ENCODE data around the gene RABEP1.

Gene RABEP1

DNA sequence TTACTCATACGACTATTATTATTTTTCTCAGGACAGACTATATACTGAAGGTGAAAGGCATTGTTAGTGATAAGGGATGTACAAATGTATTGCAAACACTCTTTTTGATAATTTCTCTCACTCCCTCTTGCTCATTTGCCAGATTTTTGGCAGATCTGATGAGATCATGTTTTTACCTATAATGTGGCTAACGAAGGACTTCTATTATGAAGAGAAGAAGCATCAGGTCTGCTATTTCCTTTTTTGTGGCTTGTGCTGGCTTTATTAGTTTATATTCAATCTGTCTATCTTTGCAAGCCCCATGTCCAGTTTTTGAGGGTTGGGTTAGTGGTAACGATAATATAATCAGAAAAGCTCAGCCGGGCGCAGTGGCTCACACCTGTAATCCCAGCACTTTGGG is 25.0 kb upstream of the RABEP1 start:
- DNase-seq (ENCODE audit: insufficient read length, low spot score): no peak
- TF ChIP-seq, protein P1, sequence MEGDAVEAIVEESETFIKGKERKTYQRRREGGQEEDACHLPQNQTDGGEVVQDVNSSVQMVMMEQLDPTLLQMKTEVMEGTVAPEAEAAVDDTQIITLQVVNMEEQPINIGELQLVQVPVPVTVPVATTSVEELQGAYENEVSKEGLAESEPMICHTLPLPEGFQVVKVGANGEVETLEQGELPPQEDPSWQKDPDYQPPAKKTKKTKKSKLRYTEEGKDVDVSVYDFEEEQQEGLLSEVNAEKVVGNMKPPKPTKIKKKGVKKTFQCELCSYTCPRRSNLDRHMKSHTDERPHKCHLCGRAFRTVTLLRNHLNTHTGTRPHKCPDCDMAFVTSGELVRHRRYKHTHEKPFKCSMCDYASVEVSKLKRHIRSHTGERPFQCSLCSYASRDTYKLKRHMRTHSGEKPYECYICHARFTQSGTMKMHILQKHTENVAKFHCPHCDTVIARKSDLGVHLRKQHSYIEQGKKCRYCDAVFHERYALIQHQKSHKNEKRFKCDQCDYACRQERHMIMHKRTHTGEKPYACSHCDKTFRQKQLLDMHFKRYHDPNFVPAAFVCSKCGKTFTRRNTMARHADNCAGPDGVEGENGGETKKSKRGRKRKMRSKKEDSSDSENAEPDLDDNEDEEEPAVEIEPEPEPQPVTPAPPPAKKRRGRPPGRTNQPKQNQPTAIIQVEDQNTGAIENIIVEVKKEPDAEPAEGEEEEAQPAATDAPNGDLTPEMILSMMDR (IDR thresholded peaks at IDR 0.05; ENCODE audit: insufficient read depth, missing control alignments): no peak
- no peak for FAIRE-seq

DNA sequence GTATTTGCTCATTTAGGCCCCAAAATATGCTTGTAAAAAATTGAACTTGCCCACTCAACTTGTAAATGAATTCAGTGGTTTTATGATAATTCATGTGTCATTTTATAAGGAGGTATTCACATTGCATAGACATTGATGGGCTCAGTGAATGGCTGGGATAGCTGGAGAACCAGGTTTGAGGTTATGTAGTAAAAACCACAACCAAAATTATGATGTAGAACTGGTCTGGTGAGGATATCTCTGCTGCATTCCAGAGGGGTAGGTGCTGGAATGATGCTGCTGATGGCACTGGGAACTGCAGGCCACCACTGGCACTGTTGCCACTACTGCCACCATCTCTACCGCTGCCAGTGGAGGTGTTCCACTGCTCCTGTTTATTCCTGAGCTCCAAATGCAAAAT is 21.5 kb upstream of the RABEP1 start:
- no peak for FAIRE-seq
- no peak for DNase-seq (ENCODE audit: insufficient read length, low spot score)
- TF ChIP-seq, protein P1 (IDR thresholded peaks at IDR 0.05; ENCODE audit: insufficient read depth, missing control alignments): no peak

DNA sequence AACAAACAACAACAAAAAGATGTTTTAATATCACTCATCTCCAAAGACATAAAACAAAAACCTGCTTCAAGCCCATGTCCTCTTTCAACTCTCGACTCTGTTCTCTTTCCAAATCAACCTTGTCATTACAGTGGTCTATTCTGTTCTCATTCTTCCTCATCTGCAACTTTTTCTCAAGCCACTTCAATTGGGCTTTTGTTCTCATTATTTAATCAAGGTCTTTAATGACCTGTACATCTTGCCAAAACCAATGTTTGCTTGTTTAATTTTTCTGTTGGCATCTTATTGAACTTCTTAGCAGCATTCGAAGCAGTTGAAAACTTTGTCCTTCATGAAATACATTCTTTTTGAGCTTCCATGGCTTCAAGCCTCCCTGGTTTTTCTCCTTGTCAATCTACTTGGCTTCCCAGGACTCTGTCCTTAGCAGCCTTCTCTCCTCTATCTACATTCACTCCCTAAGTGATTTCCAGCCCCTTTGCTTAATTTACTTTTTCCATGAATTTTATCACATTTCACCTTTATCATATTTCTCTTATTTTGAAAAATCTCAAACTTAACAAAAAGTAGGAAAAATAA is 19.6 kb upstream of the RABEP1 start:
- TF ChIP-seq, protein P1 (IDR thresholded peaks at IDR 0.05; ENCODE audit: insufficient read depth, missing control alignments): no peak
- no peak for DNase-seq (ENCODE audit: insufficient read length, low spot score)
- FAIRE-seq: no peak

DNA sequence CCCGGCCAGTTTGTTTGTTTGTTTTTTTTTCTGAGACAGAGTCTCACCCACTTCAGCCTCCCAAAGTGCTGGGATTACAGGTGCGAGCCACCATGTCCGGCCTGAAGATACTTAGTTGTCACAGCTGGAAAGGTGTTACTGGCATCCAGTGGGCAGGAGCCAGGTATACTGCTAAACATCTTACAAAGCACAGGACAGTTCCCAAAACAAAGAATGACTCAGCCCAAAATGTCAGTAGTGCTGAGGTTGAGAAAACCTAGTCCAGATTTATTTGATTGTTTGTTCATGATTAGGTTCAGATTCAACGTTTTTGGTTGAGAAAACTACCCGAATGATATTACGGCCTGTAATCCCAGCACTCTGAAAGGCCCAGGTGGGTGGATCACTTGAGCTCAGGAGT is 18.6 kb upstream of the RABEP1 start:
- DNase-seq (ENCODE audit: insufficient read length, low spot score): no peak
- TF ChIP-seq, protein P1 (IDR thresholded peaks at IDR 0.05; ENCODE audit: insufficient read depth, missing control alignments): no peak
- FAIRE-seq: no peak

DNA sequence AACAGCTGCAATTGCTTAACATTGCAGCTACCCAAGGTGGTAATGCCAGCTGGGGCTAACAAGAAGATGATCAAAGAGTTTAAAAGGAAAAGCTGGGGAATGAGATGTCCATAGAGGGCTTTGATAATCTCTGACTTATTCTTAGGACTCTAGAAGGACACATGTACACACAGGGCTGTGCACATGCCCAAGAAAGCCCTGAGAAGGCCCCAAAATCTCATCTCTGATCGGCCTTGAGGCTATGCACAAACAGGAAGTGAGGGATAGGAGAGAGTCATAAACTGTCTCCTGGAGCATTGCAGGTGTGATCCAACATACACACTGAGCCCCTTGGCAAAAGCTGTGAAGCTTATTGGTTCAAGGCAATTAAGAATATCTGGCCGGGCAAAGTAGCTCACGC is 17.2 kb upstream of the RABEP1 start:
- DNase-seq (ENCODE audit: insufficient read length, low spot score) (no peak), FAIRE-seq (no peak)
- TF ChIP-seq, protein P1 (IDR thresholded peaks at IDR 0.05; ENCODE audit: insufficient read depth, missing control alignments): no peak

DNA sequence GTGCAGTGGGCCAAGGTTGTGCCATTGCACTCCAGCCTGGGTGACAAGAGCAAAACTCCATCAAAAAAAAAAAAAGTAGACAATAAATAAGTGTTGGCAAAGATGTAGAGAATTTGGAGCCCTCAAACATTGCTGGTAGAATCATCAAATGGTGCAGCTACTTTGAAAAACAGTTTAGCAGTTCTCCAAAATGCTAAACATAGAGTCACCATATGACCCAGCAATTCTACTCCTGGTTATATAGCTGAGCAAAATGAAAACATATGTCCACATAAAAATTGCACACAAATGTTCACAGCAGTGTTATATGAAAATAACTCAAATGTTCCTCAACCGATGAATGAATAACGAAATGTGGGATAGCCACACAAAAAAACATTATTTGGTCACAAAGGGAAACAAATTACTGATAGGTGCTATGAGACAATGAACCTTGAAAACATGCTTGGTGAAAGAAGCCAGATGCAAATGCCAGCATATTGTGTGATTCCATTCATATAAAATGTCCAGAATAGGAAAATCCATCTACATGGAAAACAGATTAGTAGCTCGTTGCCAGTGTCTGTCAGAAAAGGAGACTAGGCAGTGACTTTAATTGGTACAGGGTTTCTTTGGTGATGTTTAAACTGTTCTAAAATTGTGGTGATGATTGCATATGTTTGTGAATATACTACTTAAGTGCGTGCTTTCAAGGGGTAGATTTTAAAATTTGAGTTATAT is 12.7 kb upstream of the RABEP1 start:
- TF ChIP-seq, protein P1 (IDR thresholded peaks at IDR 0.05; ENCODE audit: insufficient read depth, missing control alignments): no peak

DNA sequence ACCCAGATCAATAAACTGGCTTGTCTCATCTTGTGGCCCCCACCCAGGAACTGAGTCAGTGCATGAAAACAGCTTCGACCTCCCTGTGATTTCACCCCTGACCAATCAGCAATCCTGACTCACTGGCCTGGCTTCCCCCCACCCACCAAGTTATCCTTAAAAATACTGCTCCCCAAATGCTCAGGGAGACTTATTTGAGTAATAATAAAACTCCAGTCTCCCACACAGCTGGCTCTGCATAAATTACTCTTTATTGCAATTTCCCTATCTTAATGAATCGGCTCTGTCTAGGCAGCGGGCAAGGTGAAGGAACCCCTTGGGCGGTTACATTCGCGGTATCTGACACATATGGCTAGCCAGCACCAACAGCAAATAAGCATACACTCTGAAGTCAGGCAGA is 9.8 kb upstream of the RABEP1 start:
- TF ChIP-seq, protein P1 (IDR thresholded peaks at IDR 0.05; ENCODE audit: insufficient read depth, missing control alignments): no peak
- FAIRE-seq (no peak), DNase-seq (ENCODE audit: insufficient read length, low spot score) (no peak)

More for the DNA sequence above, 12.7 kb upstream of the RABEP1 start:
- FAIRE-seq (no peak), DNase-seq (ENCODE audit: insufficient read length, low spot score) (no peak)
